Epithelial cell of prostate (primary cell): ENCODE measurements around the gene S100A9.

Experiments used
- DNase-seq: peaks from one replicate; pipeline ENCODE4 v3.0.0-alpha.2; 2011; ENCODE audit warnings: low read depth, low spot score
- H3K27ac ChIP-seq: fragments of 450-650 bp; 2 replicates; pipeline ENCODE4 v1.5.1; 2017; ENCODE audit warnings: mild to moderate bottlenecking

S100A9 gene

GRCh38 chr1:153358691-153358975 lies 979 bp downstream of the S100A9 start:
- H3K27ac ChIP-seq, result peak overlapping the region; percentile 90
- DNase-seq, result no peak

GRCh38 chr1:153359241-153359640 lies 1.6 kb downstream of the S100A9 start:
- no peak for DNase-seq
- H3K27ac ChIP-seq, result peak overlapping the region; percentile 90

- peak overlapping the region; percentile 15 for H3K27ac ChIP-seq
- no peak for DNase-seq
These were observed 2.5 kb downstream of the S100A9 start for GRCh38 chr1:153360190-153360589.

- no peak for DNase-seq
- H3K27ac ChIP-seq, result peak overlapping the region; percentile 15
These were observed 3.2 kb downstream of the S100A9 start for GRCh38 chr1:153360592-153361479.

GRCh38 chr1:153361480-153362109 lies 3.9 kb downstream of the S100A9 start:
- DNase-seq, result no peak
- H3K27ac ChIP-seq, result no peak overlapping the region

GRCh38 chr1:153362187-153362775 lies 4.6 kb downstream of the S100A9 start:
- DNase-seq, result no peak
- H3K27ac ChIP-seq, result no peak overlapping the region

GRCh38 chr1:153363641-153364040 lies 6.0 kb downstream of the S100A9 start:
- DNase-seq, result no peak
- peak overlapping the region; percentile 69 for H3K27ac ChIP-seq

- H3K27ac ChIP-seq, result peak overlapping the region; percentile 69
- DNase-seq, result no peak
These were observed 6.5 kb downstream of the S100A9 start for GRCh38 chr1:153364156-153364555.

- no peak for DNase-seq
- H3K27ac ChIP-seq, result peak overlapping the region; percentile 69
These were observed 7.4 kb downstream of the S100A9 start for GRCh38 chr1:153364766-153365666.

GRCh38 chr1:153365696-153366095 lies 8.0 kb downstream of the S100A9 start:
- DNase-seq, result no peak
- peak overlapping the region; percentile 69 for H3K27ac ChIP-seq

- no peak for DNase-seq
- no peak overlapping the region for H3K27ac ChIP-seq
These were observed 8.6 kb downstream of the S100A9 start for GRCh38 chr1:153366261-153366660.

GRCh38 chr1:153367090-153367489 lies 9.4 kb downstream of the S100A9 start:
- no peak overlapping the region for H3K27ac ChIP-seq
- DNase-seq, result no peak

- no peak overlapping the region for H3K27ac ChIP-seq
- no peak for DNase-seq
These were observed 10.8 kb downstream of the S100A9 start for GRCh38 chr1:153368495-153368894.

GRCh38 chr1:153370146-153370545 lies 12.5 kb downstream of the S100A9 start:
- H3K27ac ChIP-seq, result peak overlapping the region; percentile 68
- DNase-seq, result no peak

- peak; percentile 73 for DNase-seq
- peak overlapping the region; percentile 68 for H3K27ac ChIP-seq
These were observed 13.6 kb downstream of the S100A9 start for GRCh38 chr1:153371231-153371630.

GRCh38 chr1:153372571-153372970 lies 14.9 kb downstream of the S100A9 start:
- no peak overlapping the region for H3K27ac ChIP-seq
- no peak for DNase-seq

- H3K27ac ChIP-seq, result peak overlapping the region; percentile 25
- DNase-seq, result no peak
These were observed 16.4 kb downstream of the S100A9 start for GRCh38 chr1:153374071-153374470.

GRCh38 chr1:153375511-153375910 lies 17.9 kb downstream of the S100A9 start, which contains the start of gene S100A12:
Gene S100A12, minus strand, starts transcription at chr1:153375621. Its CDS starts 1,029 bp downstream, at chr1:153374592.
- DNase-seq, result peak; percentile 77
- H3K27ac ChIP-seq, result peak within 1 kb of the TSS; percentile 37

GRCh38 chr1:153379591-153379990 lies 21.9 kb downstream of the S100A9 start:
- H3K27ac ChIP-seq, result no peak overlapping the region

GRCh38 chr1:153380711-153381110 lies 23.1 kb downstream of the S100A9 start:
- H3K27ac ChIP-seq, result no peak overlapping the region
- no peak for DNase-seq

More at GRCh38 chr1:153379591-153379990, 21.9 kb downstream of the S100A9 start:
- no peak for DNase-seq
